Nephron progenitor cell (in vitro differentiated cells): ENCODE results near the gene CMPK1.
A peak's percentile ranks its signal among the peaks of the same experiment; 100 is the strongest.

Experiments used
- DNase-seq: peaks from one replicate; pipeline ENCODE4 v3.0.0; 2021
- H3K27ac Mint-ChIP-seq: 2 replicates; pipeline ENCODE4 v1.8.0; 2021; ENCODE audit warnings: mild to moderate bottlenecking, moderate library complexity, mixed read lengths
- H3K27me3 Mint-ChIP-seq: 2 replicates; pipeline ENCODE4 v1.8.0; 2021; ENCODE audit warnings: mild to moderate bottlenecking, low read depth, mixed read lengths; ENCODE audit not compliant: poor library complexity
- H3K36me3 Mint-ChIP-seq: 2 replicates; pipeline ENCODE4 v1.8.0; 2021; ENCODE audit warnings: low read depth, mixed read lengths
- H3K4me1 Mint-ChIP-seq: 2 replicates; pipeline ENCODE4 v1.8.0; 2021; ENCODE audit warnings: mixed read lengths
- H3K4me3 Mint-ChIP-seq: 2 replicates; pipeline ENCODE4 v1.8.0; 2021; ENCODE audit warnings: mild to moderate bottlenecking, moderate library complexity, mixed read lengths
- H3K9me3 Mint-ChIP-seq: 2 replicates; pipeline ENCODE4 v1.8.0; 2021; ENCODE audit warnings: mild to moderate bottlenecking, moderate library complexity, mixed read lengths
- CTCF ChIP-seq: fragments of 200-600 bp; sonication (generic); IDR thresholded peaks from 2 replicates; pipeline ENCODE4 v1.5.0; 2021; ENCODE audit warnings: antibody characterized with exemption

The CMPK1 gene

GRCh38 chr1:47326271-47326670, 7.3 kb upstream of the CMPK1 start:
- H3K27me3 Mint-ChIP-seq: peaks cover 13% of the 10 kb centered on the region
- no peaks in the 10 kb centered on the region for H3K36me3 Mint-ChIP-seq
- H3K9me3 Mint-ChIP-seq: no peaks in the 10 kb centered on the region
- no peak for DNase-seq
- no peaks in the 10 kb centered on the region for H3K4me1 Mint-ChIP-seq
- no peak for TF ChIP-seq CTCF
- H3K4me3 Mint-ChIP-seq: no peak overlapping the region
- no peak overlapping the region for H3K27ac Mint-ChIP-seq

- no peak overlapping the region for H3K4me3 Mint-ChIP-seq
- no peaks in the 10 kb centered on the region for H3K9me3 Mint-ChIP-seq
- DNase-seq: no peak
- H3K27ac Mint-ChIP-seq: peak overlapping the region; percentile 60
- no peaks in the 10 kb centered on the region for H3K4me1 Mint-ChIP-seq
- no peak for TF ChIP-seq CTCF
- no peaks in the 10 kb centered on the region for H3K36me3 Mint-ChIP-seq
- peaks cover 13% of the 10 kb centered on the region for H3K27me3 Mint-ChIP-seq
Measured at GRCh38 chr1:47328992-47329391, 4.6 kb upstream of the CMPK1 start.

GRCh38 chr1:47330212-47330611, 3.4 kb upstream of the CMPK1 start:
- Mint-ChIP-seq H3K27ac (no peak overlapping the region), H3K4me3 (no peak overlapping the region), H3K27me3 (peaks cover 13% of the 10 kb centered on the region), H3K9me3 (no peaks in the 10 kb centered on the region), H3K36me3 (no peaks in the 10 kb centered on the region), H3K4me1 (peaks cover 8% of the 10 kb centered on the region)
- no peak for TF ChIP-seq CTCF
- no peak for DNase-seq

GRCh38 chr1:47331875-47332274, 1.7 kb upstream of the CMPK1 start:
- Mint-ChIP-seq H3K4me1 (peaks cover 18% of the 10 kb centered on the region), H3K36me3 (peaks cover 6% of the 10 kb centered on the region), H3K4me3 (no peak overlapping the region)

GRCh38 chr1:47332779-47333577, 612 bp upstream of the CMPK1 start:
- peaks cover 8% of the 10 kb centered on the region for H3K27me3 Mint-ChIP-seq
- H3K36me3 Mint-ChIP-seq: peaks cover 6% of the 10 kb centered on the region
- no peak for TF ChIP-seq CTCF
- peaks cover 18% of the 10 kb centered on the region for H3K4me1 Mint-ChIP-seq
- H3K27ac Mint-ChIP-seq: no peak overlapping the region
- DNase-seq: no peak
- H3K9me3 Mint-ChIP-seq: no peaks in the 10 kb centered on the region
- H3K4me3 Mint-ChIP-seq: no peak overlapping the region

More at GRCh38 chr1:47331875-47332274, 1.7 kb upstream of the CMPK1 start:
- DNase-seq: no peak
- no peaks in the 10 kb centered on the region for H3K9me3 Mint-ChIP-seq
- peak overlapping the region; percentile 43 for H3K27ac Mint-ChIP-seq
- peaks cover 8% of the 10 kb centered on the region for H3K27me3 Mint-ChIP-seq
- no peak for TF ChIP-seq CTCF
